HEK293 (cell line): Measurements from ENCODE around the gene DIABLO.
"Not testable (repeated sequence)": the region's sequence is repeated elsewhere in the genome, so short reads cannot be mapped to it uniquely, and the experiment has no call there.

Experiments used
- CTCF ChIA-PET: fragments of 350-600 bp; formaldehyde crosslinking; extraction: SDS; loops from one replicate; lab custom pipeline; 2021; ENCODE audit warnings: antibody characterized with exemption; lab: Yijun Ruan, JAX
- POLR2A ChIA-PET: fragments of 300-600 bp; formaldehyde crosslinking; extraction: SDS; loops from one replicate; lab custom pipeline; 2020; ENCODE audit warnings: antibody characterized with exemption, inconsistent platforms; lab: Yijun Ruan, JAX
- H3K27ac ChIP-seq: fragments of 200-500 bp; sonication (Bioruptor generic); 2 replicates; pipeline ENCODE4 v1.5.1; 2014; ENCODE audit warnings: low read depth, low read length, control low read depth, inconsistent platforms; ENCODE audit errors: extremely low read depth
- H3K36me3 ChIP-seq, 2 experiments: fragments of 200-500 bp in 1 of 2; sonication (Bioruptor generic) in 1 of 2; 1 replicate in 1 of 2; 2 replicates in 1 of 2; pipeline ENCODE4 v1.5.1; 2014 to 2017; ENCODE audit warnings: inconsistent platforms in 2 of 2, low read length in 2 of 2; ENCODE audit not compliant: control insufficient read depth in 2 of 2, insufficient read depth in 1 of 2
- H3K4me1 ChIP-seq: fragments of 200-500 bp; sonication (Bioruptor generic); 2 replicates; pipeline ENCODE4 v1.5.1; 2014; ENCODE audit warnings: mild to moderate bottlenecking, low read length, inconsistent platforms; ENCODE audit not compliant: control insufficient read depth, insufficient read depth
- H3K4me3 ChIP-seq: 2 replicates; pipeline ENCODE4 v1.5.1; 2011; ENCODE audit warnings: low read depth, mild to moderate bottlenecking, control low read depth, low read length, moderate library complexity
- H3K9me3 ChIP-seq: fragments of 200-500 bp; sonication (Bioruptor generic); 2 replicates; pipeline ENCODE4 v1.5.1; 2014; ENCODE audit warnings: low read depth, low read length, inconsistent platforms; ENCODE audit not compliant: control insufficient read depth, insufficient read depth
- BCL11B ChIP-seq: fragments of 450-650 bp; formaldehyde crosslinking; IDR thresholded peaks from 2 replicates; pipeline ENCODE4 v1.5.1; 2016; ENCODE audit warnings: low read depth, missing biosample characterization, missing genetic modification characterization
- GLIS2 ChIP-seq: fragments of 450-650 bp; formaldehyde crosslinking; IDR thresholded peaks from 2 replicates; pipeline ENCODE4 v1.5.1; 2016; ENCODE audit warnings: missing biosample characterization, missing genetic modification characterization
- KLF9 ChIP-seq: fragments of 450-650 bp; formaldehyde crosslinking; IDR thresholded peaks from 2 replicates; pipeline ENCODE4 v1.5.1; 2016; ENCODE audit warnings: missing biosample characterization, missing genetic modification characterization, low read depth
- SCRT2 ChIP-seq: fragments of 450-650 bp; formaldehyde crosslinking; IDR thresholded peaks from 2 replicates; pipeline ENCODE4 v1.5.1; 2016; ENCODE audit warnings: missing biosample characterization, missing genetic modification characterization
- TRIM28 ChIP-seq: IDR thresholded peaks from 2 replicates; pipeline ENCODE4 v1.6.1; 2011; ENCODE audit warnings: low read length, control low read depth, borderline replicate concordance
- ZFP69B ChIP-seq: fragments of 450-650 bp; formaldehyde crosslinking; IDR thresholded peaks from 2 replicates; pipeline ENCODE4 v1.5.1; 2016; ENCODE audit warnings: missing biosample characterization, missing genetic modification characterization
- ZNF10 ChIP-seq: fragments of 450-650 bp; formaldehyde crosslinking; IDR thresholded peaks from 2 replicates; pipeline ENCODE4 v1.5.1; 2017; ENCODE audit warnings: missing biosample characterization, missing genetic modification characterization
- ZNF132 ChIP-seq: fragments of 450-650 bp; formaldehyde crosslinking; IDR thresholded peaks from 2 replicates; pipeline ENCODE4 v1.5.1; 2017; ENCODE audit warnings: missing biosample characterization, missing genetic modification characterization, borderline replicate concordance
- ZNF202 ChIP-seq: fragments of 450-650 bp; formaldehyde crosslinking; IDR thresholded peaks from 2 replicates; pipeline ENCODE4 v1.5.1; 2016; ENCODE audit warnings: missing biosample characterization, missing genetic modification characterization, borderline replicate concordance
- ZNF266 ChIP-seq: fragments of 450-650 bp; formaldehyde crosslinking; IDR thresholded peaks from 2 replicates; pipeline ENCODE4 v1.5.1; 2016; ENCODE audit warnings: missing biosample characterization, missing genetic modification characterization, low read depth
- ZNF311 ChIP-seq: fragments of 450-650 bp; formaldehyde crosslinking; IDR thresholded peaks from 2 replicates; pipeline ENCODE4 v1.5.1; 2017; ENCODE audit warnings: missing biosample characterization, missing genetic modification characterization, borderline replicate concordance
- ZNF335 ChIP-seq: fragments of 450-650 bp; formaldehyde crosslinking; conservative IDR thresholded peaks from 2 replicates; pipeline ENCODE4 v1.5.1; 2016; ENCODE audit warnings: missing biosample characterization, missing genetic modification characterization
- ZNF366 ChIP-seq: fragments of 450-650 bp; formaldehyde crosslinking; conservative IDR thresholded peaks from 2 replicates; pipeline ENCODE4 v1.5.1; 2016; ENCODE audit warnings: missing biosample characterization, missing genetic modification characterization
- ZNF404 ChIP-seq: fragments of 450-650 bp; formaldehyde crosslinking; IDR thresholded peaks from 2 replicates; pipeline ENCODE4 v1.5.1; 2017; ENCODE audit warnings: missing biosample characterization, missing genetic modification characterization
- ZNF423 ChIP-seq: fragments of 450-650 bp; formaldehyde crosslinking; IDR thresholded peaks from 2 replicates; pipeline ENCODE4 v1.5.1; 2016; ENCODE audit warnings: missing biosample characterization, missing genetic modification characterization
- ZNF473 ChIP-seq: fragments of 450-650 bp; formaldehyde crosslinking; IDR thresholded peaks from 2 replicates; pipeline ENCODE4 v1.5.1; 2017; ENCODE audit warnings: missing biosample characterization, missing genetic modification characterization
- ZNF514 ChIP-seq: fragments of 450-650 bp; formaldehyde crosslinking; IDR thresholded peaks from 2 replicates; pipeline ENCODE4 v1.5.1; 2016; ENCODE audit warnings: missing biosample characterization, missing genetic modification characterization
- ZNF529 ChIP-seq: fragments of 450-650 bp; formaldehyde crosslinking; IDR thresholded peaks from 2 replicates; pipeline ENCODE4 v1.5.1; 2017; ENCODE audit warnings: missing genetic modification characterization, missing biosample characterization; ENCODE audit not compliant: insufficient replicate concordance
- ZNF660 ChIP-seq: fragments of 450-650 bp; IDR thresholded peaks from 2 replicates; pipeline ENCODE4 v1.5.1; 2018; ENCODE audit warnings: missing biosample characterization, mild to moderate bottlenecking, missing genetic modification characterization
- ZNF677 ChIP-seq: fragments of 450-650 bp; IDR thresholded peaks from 2 replicates; pipeline ENCODE4 v1.5.0; 2018; ENCODE audit warnings: missing biosample characterization, mild to moderate bottlenecking, missing genetic modification characterization, moderate library complexity
- ZNF707 ChIP-seq: fragments of 450-650 bp; formaldehyde crosslinking; IDR thresholded peaks from 2 replicates; pipeline ENCODE4 v1.5.1; 2016; ENCODE audit warnings: missing biosample characterization, missing genetic modification characterization
- ZNF843 ChIP-seq: fragments of 450-650 bp; formaldehyde crosslinking; IDR thresholded peaks from 2 replicates; pipeline ENCODE4 v1.5.1; 2016; ENCODE audit warnings: missing biosample characterization, missing genetic modification characterization
- ZSCAN23 ChIP-seq: fragments of 450-650 bp; formaldehyde crosslinking; IDR thresholded peaks from 2 replicates; pipeline ENCODE4 v1.5.1; 2016; ENCODE audit warnings: missing biosample characterization, missing genetic modification characterization
- ZXDB ChIP-seq: fragments of 450-650 bp; formaldehyde crosslinking; IDR thresholded peaks from 2 replicates; pipeline ENCODE4 v1.5.1; 2016; ENCODE audit warnings: missing biosample characterization, missing genetic modification characterization
- TF ChIP-seq, protein P1 (sequence below): fragments of 450-650 bp; formaldehyde crosslinking; IDR thresholded peaks from 2 replicates; pipeline ENCODE4 v1.5.1; 2016; ENCODE audit warnings: missing biosample characterization, missing genetic modification characterization
- TF ChIP-seq, protein P2 (sequence below): fragments of 450-650 bp; formaldehyde crosslinking; IDR thresholded peaks from 2 replicates; pipeline ENCODE4 v1.5.1; 2017; ENCODE audit warnings: missing biosample characterization, missing genetic modification characterization

Gene DIABLO

DNA sequence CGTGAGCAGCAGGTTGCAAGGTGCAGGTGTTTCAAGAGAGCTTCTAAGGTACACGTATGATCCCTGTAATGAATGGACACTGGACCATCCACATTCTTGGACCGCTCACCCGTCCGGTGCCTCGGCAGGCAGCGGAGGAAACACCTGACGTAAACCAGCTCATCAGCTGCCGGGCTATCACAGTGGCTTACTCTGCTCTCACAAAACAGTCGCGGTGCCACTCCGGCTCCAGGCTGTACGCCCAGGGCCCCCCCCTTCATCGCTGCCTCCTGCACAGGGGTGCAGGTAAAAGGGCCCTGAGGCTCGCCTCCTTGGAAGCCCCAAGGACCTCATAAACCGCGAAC, 40.0 kb upstream of the DIABLO start:
- peak overlapping the region; percentile 95 for H3K4me3 ChIP-seq
- ChIA-PET POLR2A (interaction anchor here (1.1 kb wide), 1 partner anchor 14 kb away, joined by 3 read pairs; no protein-coding TSS in a partner anchor), CTCF (no interaction called here)
- TF ChIP-seq ZNF10 (tag by site-specific recombination), result peak; percentile 83
- TF ChIP-seq ZNF335 (tag by site-specific recombination), result peak; percentile 95
- TF ChIP-seq, protein P1, sequence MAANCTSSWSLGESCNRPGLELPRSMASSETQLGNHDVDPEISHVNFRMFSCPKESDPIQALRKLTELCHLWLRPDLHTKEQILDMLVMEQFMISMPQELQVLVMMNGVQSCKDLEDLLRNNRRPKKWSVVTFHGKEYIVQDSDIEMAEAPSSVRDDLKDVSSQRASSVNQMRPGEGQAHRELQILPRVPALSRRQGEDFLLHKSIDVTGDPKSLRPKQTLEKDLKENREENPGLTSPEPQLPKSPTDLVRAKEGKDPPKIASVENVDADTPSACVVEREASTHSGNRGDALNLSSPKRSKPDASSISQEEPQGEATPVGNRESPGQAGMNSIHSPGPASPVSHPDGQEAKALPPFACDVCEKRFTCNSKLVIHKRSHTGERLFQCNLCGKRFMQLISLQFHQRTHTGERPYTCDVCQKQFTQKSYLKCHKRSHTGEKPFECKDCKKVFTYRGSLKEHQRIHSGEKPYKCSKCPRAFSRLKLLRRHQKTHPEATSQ (tag by site-specific recombination), result no peak
- TF ChIP-seq SCRT2, result no peak
- no peak for TF ChIP-seq ZXDB (tag by site-specific recombination)
- TF ChIP-seq ZNF707 (tag by site-specific recombination), result no peak
- peak overlapping the region; percentile 60; the same call in 1 of the 2 replicates for H3K27ac ChIP-seq
- peaks cover 17 to 26% of the 10 kb centered on the region in 2 experiments for H3K36me3 ChIP-seq
- H3K4me1 ChIP-seq, result no peaks in the 10 kb centered on the region
- no peaks in the 10 kb centered on the region for H3K9me3 ChIP-seq

DNA sequence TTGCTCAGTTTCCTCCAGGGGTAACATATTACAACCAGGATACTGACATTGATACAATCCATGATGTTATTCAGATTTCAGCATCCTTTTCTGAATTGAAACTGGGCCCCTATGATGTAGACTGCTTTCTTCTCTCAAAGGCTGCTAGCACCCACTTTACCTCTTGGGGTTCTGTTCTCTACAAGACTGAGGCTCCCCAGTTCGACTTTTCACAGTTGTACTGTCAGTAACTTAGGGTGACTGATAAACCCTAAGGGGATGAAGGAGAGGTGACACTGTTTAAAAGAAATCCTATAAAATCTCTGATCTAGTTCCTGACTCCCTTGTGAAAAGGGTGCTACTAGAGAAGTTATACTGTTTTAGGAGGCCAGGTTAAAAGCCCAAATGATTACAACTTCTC, 39.6 kb upstream of the DIABLO start:
- H3K4me3 ChIP-seq, result peak overlapping the region; percentile 95
- TF ChIP-seq ZNF514 (tag by site-specific recombination) (no peak), ZNF132 (tag by site-specific recombination) (no peak), KLF9 (no peak), ZNF404 (tag by site-specific recombination) (no peak), ZNF423 (tag by site-specific recombination) (no peak), GLIS2 (tag by site-specific recombination) (no peak), ZNF677 (tag by site-specific recombination) (no peak), ZFP69B (tag by site-specific recombination) (no peak), ZNF529 (tag by site-specific recombination) (no peak), ZNF473 (tag by site-specific recombination) (no peak), ZNF660 (tag by site-specific recombination) (no peak), TRIM28 (no peak), BCL11B (tag by site-specific recombination) (no peak), ZNF311 (tag by site-specific recombination) (no peak), ZNF266 (tag by site-specific recombination) (no peak), ZNF202 (tag by site-specific recombination) (no peak), ZSCAN23 (tag by site-specific recombination) (no peak), ZNF366 (tag by site-specific recombination) (no peak), ZNF843 (tag by site-specific recombination) (no peak)
- TF ChIP-seq, protein P2, sequence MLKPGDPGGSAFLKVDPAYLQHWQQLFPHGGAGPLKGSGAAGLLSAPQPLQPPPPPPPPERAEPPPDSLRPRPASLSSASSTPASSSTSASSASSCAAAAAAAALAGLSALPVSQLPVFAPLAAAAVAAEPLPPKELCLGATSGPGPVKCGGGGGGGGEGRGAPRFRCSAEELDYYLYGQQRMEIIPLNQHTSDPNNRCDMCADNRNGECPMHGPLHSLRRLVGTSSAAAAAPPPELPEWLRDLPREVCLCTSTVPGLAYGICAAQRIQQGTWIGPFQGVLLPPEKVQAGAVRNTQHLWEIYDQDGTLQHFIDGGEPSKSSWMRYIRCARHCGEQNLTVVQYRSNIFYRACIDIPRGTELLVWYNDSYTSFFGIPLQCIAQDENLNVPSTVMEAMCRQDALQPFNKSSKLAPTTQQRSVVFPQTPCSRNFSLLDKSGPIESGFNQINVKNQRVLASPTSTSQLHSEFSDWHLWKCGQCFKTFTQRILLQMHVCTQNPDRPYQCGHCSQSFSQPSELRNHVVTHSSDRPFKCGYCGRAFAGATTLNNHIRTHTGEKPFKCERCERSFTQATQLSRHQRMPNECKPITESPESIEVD (tag by site-specific recombination), result no peak
- no peaks in the 10 kb centered on the region for H3K4me1 ChIP-seq
- peaks cover 20 to 29% of the 10 kb centered on the region in 2 experiments for H3K36me3 ChIP-seq
- CTCF ChIA-PET, result no interaction called here
- POLR2A ChIA-PET, result interaction anchor here (0.6 to 1.1 kb wide), 3 partner anchors 13 to 389 kb away, joined by 3 to 4 read pairs (median 3); no protein-coding TSS in a partner anchor
- no peaks in the 10 kb centered on the region for H3K9me3 ChIP-seq
- 0 out of 2 replicates have a peak overlapping the region, but pooled peaks have one; percentile 60 for H3K27ac ChIP-seq

DNA sequence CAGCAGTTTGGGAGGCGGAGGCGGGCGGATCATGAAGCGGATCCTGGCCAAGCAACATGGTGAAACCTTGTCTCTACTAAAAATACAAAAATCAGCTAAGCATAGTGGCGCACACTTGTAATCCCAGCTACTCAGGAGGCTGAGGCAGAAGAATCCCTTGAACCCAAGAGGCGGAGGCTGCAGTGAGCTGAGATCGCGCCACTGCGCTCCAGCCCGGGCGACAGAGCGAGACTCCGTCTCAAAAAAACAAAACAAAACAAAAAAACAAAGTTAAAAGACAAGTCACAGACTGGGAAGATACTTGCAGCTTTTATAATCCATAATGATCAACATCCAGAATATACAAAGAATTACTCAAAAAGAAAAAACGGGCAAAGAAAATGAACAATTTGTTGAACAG, 34.9 kb upstream of the DIABLO start:
- H3K27ac ChIP-seq, H3K4me3 ChIP-seq, POLR2A ChIA-PET, H3K9me3 ChIP-seq, H3K4me1 ChIP-seq, CTCF ChIA-PET: not testable (repeated sequence)
- peaks cover 38 to 67% of the 10 kb centered on the region in 2 experiments for H3K36me3 ChIP-seq

DNA sequence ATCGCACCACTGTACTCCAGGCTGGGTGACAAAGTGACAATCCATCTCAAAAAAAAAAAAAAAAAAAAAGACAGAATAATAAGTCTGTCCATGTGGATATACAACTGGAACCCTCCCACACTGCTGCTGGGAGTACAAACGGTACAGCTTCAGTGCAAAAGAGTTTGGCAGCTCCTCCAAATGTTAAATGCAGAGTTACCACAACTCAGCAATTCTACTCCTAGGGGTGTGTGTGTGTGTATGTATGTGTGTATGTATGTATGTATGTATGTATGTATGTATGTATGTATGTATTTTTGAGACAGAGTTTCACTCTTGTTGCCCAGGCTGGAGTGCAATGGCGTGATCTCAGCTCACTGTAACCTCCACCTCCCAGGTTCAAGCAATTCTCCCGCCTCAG, 33.1 kb upstream of the DIABLO start:
- ChIA-PET CTCF (interaction anchor here (0.6 kb wide), 1 partner anchor 349 kb away, joined by 3 read pairs; no protein-coding TSS in a partner anchor), POLR2A (interaction anchor here (0.6 kb wide), 1 partner anchor 103 kb away, joined by 5 read pairs; no protein-coding TSS in a partner anchor)
- peaks cover 44 to 66% of the 10 kb centered on the region in 2 experiments for H3K36me3 ChIP-seq

More for the DNA sequence above, 33.1 kb upstream of the DIABLO start:
- H3K9me3 ChIP-seq, H3K27ac ChIP-seq, H3K4me1 ChIP-seq, H3K4me3 ChIP-seq: not testable (repeated sequence)
